IPS-NIHi7 (cell line): ENCODE measurements around the gene FHIT.
A peak's percentile ranks its signal among the peaks of the same experiment; 100 is the strongest.

Source experiments
- DNase-seq: peaks from one replicate; pipeline ENCODE4 v3.0.0; 2012; ENCODE audit warnings: mixed read lengths; ENCODE audit errors: extremely low spot score

Gene FHIT

DNA sequence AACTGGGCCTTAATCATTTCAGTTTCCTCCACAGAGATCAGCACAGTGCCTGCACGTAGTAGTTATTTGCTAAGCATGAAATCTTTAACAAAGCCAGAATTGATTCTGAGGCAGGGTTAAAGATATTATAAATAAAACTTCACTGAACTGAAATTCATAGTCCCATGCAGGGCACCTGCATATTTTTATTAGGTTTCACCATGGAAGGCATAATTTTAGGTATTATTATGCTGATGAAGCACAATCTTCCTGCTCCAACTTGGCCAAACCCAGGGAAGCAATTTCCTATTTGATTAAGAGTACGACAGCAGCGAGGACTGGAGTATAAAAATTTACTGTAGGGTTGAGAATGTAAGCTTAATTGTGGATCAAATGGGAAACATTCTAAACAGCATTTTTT is 1131.0 kb downstream of the FHIT start:
- no peak for DNase-seq

DNA sequence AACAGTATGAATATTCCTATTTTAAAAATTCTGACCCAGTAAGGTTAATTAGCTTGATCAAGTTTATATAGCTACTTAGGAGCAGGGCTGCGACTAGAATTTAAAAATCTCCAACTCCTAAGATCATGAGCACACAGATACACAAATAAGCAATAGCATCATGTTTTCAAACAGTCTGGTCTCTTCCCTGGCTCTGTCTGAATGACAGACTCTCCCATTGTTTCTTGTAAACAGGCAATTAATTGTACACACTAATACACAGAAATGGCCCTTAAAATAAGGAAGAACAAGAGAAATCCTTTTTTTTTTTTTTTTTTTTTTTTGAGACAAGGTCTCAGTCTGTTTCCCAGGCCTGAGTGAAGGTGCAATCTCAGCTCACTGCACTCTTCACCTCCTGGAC is 1137.1 kb downstream of the FHIT start:
- no peak for DNase-seq

DNA sequence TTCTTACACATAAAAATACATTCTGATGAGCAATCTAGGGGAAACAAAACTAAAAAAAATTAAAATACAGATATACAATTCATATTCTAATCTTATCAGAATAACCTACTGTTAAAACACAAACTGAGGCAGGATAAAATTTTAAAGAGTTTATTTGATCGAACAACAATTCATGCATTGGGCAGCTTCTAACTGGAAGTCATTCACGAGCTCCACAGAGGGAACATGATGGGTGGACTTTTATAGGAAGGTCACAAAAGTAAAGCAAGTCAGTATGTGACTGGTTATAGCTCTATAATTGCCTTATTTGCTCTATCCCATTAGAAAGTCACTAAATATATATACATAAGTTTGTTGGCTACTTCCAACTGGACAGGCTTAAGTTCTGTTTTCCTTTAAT is 1144.0 kb downstream of the FHIT start:
- no peak for DNase-seq

DNA sequence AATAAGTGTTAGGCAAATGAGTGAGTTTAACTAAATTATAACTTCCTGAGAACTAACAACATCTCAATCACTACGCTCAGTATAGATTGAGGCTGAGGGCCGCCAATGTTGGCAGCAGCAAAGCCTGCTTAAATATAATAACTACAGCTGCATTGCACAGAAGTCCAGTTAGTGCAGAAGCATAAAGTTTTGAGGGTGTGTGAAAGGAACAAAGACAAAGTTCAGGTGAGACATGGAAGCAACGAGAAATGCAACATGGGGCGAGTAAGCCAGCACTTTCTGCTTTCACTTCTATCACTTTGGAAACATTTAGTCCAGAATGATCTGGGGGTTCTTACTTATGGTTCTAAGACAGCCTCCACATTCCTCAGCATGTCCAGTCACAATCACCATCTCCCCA is 1149.1 kb downstream of the FHIT start:
- DNase-seq: no peak

DNA sequence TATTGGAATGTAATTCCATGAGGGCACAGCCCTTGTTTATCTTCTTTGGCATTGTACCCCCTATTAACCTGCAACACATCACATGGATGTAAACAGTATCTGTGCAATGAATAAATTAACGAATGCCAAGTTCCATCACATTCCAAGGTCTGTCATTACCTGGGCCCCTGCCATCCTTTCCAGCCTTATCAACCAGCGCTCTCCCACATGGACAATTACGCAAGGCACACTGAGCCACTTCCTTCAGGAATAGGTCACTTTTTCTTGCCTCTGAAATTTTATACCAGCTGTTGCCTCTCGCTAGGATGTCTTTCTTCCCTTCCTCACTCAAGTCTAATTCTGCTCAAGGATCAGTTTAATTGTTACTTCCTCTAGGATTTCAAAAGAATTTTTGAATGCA is 1149.6 kb downstream of the FHIT start:
- DNase-seq: no peak

DNA sequence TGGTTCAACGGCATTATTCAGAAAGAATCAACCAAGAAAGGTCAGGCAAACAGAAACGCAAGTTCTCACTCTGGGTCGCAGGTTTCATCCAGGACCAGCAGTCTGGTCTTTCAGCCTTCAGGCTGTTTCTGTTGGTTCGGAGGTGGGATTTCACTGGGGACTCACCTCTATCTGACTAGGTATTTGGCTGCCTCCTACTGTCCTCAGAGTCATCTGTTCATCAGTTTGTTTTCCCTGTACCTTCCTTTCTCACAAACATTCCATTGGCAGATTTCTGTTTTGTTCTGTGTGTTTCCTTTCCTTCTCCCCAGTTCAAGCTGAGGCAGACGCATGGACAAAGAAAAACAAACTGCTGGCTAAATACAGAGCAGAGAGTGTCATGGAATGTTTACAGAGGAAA is 1154.8 kb downstream of the FHIT start:
- DNase-seq: peak; percentile 30

DNA sequence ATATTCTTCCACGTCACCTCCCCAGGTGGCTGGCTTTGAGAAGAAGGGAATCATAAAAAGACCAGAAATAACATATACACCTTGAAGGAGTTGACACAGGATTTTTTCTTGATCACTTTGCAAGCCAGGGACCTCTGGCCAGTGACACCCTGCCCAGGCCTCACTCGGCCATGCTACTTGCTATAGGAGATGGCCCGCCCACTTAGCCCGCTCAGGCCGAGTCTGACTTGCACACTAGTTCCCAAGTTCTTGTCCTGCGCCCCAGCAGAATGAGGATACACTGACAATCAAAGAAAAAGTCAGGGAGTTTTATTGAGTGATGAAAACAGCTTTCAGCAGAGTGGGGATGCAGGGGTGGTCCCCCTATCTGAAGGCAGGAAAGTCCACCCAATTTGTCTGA is 1155.3 kb downstream of the FHIT start:
- DNase-seq: no peak

DNA sequence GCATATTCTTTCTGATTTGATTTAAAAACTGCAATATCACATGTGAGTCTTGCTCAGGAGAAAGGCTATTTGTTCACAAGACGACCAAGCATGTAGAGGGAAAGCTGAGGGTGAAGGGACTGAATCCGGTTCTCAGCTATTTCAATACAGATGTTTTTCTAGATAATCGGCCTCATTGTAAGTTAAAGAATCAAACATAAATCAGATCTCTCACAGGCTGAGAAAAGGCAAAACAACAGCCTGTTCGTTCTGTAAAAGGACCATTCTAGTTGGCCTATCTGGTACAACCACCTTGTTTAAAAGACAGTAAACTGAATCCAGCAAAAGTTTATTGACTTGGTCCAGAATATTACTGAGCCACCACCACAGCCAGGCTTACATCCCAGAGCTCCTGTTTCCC is 1155.7 kb downstream of the FHIT start:
- DNase-seq: no peak

DNA sequence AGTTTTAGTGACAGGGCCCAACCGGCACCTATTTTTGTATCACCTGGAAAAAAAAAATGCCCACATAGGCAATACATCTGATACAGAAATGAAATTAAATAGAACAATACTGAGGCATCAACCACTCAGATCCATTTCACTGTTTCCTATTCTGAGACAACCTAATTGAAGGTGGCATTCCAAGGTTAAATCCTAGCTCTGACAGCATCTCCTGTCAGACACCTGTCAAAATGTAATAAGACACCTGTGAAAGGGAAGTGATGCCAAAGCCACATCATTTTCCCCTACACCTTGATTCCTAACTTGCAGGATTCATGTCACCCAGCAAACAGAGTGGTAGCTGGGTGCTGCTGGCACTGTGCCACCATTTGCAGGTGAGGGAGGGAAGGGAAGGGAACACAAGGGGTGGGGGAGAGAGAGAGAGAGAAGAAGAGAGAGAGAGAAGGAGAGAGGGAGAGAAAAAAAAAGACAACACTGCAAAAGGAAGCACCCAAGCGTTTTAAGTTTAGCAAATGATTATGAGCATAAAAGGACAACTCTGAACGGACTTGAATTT is 1156.8 kb downstream of the FHIT start:
- no peak for DNase-seq

DNA sequence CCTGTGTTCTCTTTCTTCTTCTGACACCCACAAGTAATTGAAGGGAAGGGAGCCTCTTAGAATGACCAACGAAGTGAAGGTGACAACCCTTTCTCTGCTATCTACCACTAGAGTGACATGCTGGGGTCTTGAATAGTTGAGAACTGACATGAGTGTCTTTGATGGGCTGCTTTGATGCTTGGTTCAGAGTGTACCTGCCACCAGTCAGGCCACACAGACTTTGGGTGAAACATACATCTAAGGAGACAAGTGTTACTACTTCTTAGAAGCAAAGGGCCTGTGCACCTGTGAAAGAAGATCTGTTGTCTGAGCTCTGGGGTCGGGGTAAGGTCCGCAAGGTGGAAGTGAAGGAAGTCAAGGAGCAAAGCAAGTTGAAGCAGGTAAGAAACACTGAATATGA is 1160.7 kb downstream of the FHIT start:
- no peak for DNase-seq

DNA sequence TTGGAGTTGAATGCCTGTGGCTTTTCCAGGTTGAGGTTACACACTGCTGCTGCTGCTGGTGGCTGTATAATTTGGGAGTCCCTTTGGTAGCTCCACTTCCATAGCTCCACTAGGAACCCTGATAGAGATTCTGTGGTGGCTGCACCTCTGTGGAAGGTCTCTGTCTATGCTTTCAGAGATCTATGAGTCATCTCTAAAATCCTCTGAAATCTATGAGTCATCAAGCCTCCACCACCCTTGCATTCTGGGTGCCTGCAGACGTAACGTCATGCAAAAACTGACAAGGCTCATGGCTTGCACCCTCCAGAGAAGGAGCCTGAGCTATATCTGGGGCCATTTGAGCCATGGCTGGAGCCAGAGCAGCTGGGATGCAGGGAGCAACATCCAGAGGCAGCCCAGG is 1164.4 kb downstream of the FHIT start:
- DNase-seq: peak; percentile 11

DNA sequence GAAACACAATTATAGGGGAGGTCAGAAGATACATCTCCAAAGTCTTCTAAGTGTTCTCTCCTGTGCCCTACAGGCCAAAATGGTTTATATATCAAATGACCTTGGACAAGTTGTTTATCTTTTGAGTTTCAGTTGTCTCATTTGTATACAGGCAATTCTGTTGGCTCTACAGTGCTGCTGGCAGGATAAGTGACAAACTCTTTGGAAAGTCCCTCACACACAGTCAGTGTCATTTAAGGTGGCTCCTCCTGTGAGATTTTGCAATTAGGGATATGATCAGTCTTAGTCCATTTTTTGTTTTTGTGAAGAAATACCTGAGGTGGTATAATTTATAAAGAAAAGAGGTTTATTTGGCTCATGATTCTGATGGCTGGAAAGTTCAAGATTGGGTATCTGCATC is 1165.6 kb downstream of the FHIT start:
- no peak for DNase-seq

DNA sequence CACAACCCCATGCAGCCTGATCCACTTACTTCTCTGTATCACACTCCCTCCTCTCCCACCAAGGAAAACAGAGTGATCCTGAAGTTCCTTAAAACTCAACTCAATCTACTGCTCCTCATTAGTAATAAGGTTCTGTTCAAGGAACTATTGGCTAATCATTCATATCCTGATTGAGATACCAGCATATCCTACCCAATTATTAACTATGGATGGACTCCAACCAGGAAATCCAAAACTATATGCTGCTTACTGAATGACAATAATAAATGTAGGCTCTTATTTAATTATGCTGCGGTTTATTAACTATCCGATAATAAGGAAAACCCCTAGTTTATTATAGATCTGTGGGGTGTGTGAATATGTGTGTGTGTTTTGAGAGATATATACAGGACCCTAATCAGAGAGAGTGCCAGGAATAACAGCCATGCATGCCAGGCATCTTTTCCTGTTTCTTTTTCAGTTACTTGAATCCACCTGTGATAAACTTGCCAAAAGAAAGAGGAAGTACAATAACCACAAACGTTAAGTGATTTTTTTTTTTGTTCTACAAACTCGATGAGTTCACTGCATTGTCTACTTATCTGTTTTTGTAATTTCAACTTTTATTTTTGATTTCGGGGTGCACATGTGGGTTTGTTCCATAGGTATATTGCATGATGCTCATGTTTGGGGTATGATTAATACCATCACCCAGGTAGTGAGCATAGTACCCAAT is 1169.7 kb downstream of the FHIT start:
- DNase-seq: no peak

DNA sequence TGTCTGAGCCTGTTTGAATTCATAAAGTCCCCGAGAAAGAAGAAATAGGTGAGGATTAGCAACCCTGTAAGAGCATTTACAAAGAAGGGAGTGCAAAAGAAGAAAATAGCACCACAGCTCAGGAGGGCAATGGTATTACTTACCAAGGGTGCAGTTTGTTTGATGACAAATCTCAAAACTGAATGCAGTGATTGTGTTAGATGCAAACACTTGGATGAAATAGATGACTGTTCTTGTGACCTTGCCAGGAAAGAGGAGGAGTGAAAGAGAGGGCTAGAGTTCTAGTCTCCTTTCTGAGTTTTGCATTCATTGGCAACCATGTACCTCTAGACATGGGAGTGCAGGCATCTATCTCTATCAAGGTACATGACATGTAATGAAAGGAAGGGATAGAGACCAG is 1170.6 kb downstream of the FHIT start:
- DNase-seq: no peak

DNA sequence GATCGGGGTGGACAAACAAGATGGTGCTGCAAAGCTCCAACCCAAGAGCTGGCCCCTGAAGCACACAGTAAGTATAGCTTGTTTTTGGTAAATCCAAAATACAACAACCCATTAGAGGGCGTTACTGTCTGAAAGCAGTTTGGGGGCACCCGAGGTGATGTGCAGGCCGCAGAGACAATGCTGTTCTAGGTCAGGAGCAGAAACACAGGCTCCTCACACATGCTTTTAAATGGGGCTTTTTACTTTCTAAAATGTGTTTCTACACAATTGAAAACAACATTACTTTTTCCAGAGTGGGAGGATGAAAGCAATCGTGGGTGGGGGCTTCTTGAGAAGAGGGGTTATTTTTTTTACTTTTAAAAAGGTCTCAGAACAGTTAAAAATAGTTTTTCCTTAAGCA is 1172.2 kb downstream of the FHIT start:
- DNase-seq: peak; percentile 26

DNA sequence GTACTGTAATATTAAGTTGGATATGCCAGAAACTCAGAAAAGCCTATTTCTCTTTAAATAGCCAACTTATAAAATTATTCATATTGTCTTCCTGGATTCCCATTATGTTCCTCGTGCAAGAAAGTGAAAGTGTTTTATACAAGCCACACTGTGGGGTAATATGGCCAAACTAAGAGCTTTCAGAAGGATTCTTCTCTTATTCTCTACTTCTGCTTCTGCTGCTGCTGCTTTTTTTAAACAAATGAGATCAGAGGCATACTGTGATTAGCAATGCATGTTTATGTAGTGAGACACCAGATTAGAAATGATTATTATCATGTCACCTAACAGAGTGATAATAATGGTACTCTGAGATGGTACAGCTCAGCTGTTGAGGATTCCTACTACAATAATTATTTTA is 1174.9 kb downstream of the FHIT start:
- DNase-seq: no peak

DNA sequence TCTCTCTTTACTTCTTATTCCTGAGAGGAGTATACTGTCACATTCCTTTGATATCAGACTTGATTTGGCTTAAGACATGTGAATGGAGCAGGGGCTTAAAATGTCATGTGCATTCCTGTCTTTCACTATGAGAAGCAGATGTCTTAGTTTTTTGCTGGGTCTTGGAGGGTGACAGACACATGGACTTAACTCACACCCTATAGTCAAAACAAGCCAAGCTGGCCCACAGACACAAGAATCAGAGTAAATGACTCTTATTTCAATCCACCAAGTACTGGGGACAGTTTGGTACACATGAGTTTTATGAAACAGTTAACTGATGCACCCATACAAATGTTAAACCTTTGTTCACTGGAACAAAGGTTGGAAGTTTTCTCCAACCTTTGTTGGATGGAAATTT is 1177.3 kb downstream of the FHIT start:
- DNase-seq: no peak

DNA sequence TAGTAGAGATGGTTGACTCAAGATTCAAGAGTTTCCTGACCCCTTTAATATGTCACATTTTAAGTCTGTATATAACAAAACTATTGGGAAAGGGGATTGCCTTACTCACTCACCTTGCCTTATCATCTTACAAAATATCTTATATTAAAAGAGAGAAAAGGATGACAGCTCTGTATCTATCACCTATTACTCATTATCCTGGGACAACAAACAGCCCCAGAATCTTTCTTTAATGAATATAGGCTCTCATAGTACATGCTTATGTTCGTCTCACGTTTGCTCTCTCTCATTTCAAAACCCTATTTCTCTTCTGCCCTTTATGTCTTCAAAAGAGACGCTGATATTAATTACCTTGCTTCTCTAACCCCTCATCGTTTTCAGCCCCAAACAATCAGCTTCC is 1178.0 kb downstream of the FHIT start:
- DNase-seq: no peak

DNA sequence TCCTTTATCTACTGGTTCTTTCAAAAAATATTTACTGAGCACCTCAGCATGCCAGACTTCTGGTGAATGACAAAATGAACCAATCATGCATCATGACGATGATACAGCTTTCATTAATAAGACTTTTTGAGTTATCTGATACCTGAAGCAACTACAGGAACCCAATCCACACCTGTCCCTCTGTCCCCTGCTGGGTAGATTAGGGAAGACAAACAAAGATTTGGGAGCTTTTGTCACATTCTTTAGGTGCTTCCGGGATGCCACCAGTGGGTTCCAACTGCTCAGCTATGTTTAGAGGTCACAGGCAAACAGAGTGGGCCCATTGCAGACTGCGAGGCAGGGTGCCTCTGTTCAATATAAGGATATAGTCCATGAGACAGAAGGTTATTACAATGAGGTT is 1180.9 kb downstream of the FHIT start:
- no peak for DNase-seq

DNA sequence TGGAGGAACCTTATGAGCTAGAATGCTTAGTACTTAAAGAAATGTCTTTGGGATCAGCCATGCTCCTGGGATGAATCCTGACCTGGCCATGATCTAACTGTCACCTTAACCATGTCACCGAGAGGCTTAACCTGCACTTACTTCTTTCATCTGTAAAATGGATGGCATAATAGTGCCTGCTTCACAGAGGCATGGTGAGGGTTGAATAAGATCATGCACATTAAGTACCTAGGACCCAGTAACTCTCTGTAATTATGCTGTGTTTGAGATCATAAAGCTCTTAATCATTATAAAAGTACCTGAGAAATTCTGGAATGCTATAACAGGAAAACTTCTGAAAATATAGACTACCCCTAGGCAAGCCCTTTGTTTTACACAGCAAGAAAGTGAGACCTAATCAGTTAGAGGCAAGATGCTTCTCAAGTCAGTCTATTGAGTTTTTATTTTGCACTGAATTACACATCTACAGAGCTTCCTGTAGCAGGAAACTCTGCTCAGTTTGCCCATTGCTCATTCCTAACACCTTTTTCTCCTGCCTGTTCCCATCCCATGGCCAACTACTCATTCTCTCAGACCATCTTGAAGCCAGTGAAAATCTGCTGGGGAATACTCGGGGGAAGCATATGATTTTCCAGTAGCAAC is 1185.9 kb downstream of the FHIT start:
- no peak for DNase-seq

DNA sequence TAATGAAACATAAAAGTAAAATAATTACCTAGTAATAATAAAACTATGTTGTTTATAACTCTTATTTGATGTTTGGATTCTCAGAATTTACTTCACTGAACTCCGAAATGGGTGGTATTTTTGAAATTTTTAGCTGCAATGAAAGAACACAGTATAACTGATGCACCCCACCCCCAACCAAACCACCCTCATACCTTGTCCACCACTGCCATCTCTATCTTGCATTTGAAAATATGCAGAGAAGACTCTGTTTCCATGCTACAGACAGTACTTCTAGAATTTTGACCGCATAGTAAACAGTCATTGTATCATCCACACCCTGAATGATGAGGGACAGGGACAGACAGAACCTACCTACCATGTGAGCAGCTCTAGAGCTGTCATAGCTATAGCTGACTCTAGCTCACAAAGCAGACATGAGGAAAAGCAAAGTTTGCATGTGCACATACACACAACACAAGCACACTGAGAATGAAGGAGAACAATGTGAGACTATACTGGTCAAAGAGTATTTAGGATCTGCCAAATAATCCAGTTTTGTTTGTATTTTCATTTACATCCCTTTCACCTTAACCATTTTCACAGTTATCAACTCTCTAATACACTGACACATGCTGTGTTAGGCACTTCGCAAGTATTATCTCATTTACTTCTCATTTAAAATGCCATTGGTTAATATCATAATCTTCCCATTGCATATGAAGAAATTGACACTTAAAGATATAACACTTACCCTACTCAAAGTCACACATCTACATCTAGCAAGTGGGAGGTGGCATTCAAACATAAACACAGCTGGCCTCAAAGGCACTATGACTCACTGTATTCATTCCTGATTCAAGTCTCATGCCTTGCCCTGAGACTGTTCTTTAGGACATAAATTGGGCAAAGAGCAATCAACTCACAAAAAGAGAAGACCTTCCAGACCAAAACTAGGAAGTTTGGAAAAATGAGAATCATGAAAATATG is 1186.8 kb downstream of the FHIT start:
- peak; percentile 23 for DNase-seq

DNA sequence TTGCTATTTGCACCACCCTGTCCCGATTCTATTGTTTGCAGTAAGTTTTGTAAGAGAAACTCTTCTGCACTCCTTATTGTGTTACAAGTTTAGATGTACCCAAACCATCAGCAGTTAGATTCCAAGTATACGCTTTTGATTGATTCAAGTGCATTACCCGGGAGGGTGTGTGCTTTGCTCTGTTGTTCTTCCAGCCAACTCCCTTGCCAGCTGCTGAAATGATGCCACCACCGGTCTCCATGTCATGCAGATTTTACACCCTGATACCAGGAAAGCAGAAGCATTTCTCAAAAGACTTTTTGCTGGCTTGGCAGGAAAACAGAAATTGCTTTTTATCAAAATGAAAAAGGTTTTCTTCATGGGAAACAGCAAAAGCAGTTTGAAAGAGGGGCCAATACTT is 1194.8 kb downstream of the FHIT start:
- no peak for DNase-seq
